OCI-LY1 (cell line): ENCODE data around the gene SCD.

Source experiments
- H2AFZ ChIP-seq: fragments of 200-600 bp; sonication (generic), shearing (Covaris generic); 2 replicates; pipeline ENCODE4 v1.6.0; 2014; ENCODE audit warnings: antibody characterized with exemption, mild to moderate bottlenecking, low read length
- H3F3A ChIP-seq: fragments of 200-600 bp; sonication (generic), shearing (Covaris generic); 2 replicates; pipeline ENCODE4 v1.6.0; 2014; ENCODE audit warnings: mild to moderate bottlenecking, antibody characterized with exemption, low read length, moderate library complexity; ENCODE audit not compliant: insufficient read depth
- H3K27ac ChIP-seq: fragments of 200-600 bp; sonication (generic); 2 replicates; pipeline ENCODE4 v1.5.1; 2014; ENCODE audit warnings: low read length, mixed run types, mild to moderate bottlenecking, low read depth; ENCODE audit not compliant: poor library complexity, severe bottlenecking
- H3K27me3 ChIP-seq: fragments of 200-600 bp; sonication (generic); 2 replicates; pipeline ENCODE4 v1.6.0; 2014; ENCODE audit warnings: antibody characterized with exemption, mild to moderate bottlenecking, low read length, moderate library complexity; ENCODE audit not compliant: insufficient read depth
- H3K36me3 ChIP-seq: fragments of 200-600 bp; sonication (generic); 2 replicates; pipeline ENCODE4 v1.6.1; 2014; ENCODE audit warnings: mild to moderate bottlenecking, antibody characterized with exemption, low read length, moderate library complexity, mixed read lengths; ENCODE audit not compliant: insufficient read depth
- H3K4me1 ChIP-seq: fragments of 200-600 bp; sonication (generic); 2 replicates; pipeline ENCODE4 v1.5.1; 2014; ENCODE audit warnings: mild to moderate bottlenecking, low read length, moderate library complexity; ENCODE audit not compliant: insufficient read depth, severe bottlenecking
- H3K4me2 ChIP-seq: fragments of 200-600 bp; sonication (generic), shearing (Covaris generic); 2 replicates; pipeline ENCODE4 v1.6.1; 2014; ENCODE audit warnings: low read length
- H3K4me3 ChIP-seq: fragments of 200-600 bp; sonication (generic); 2 replicates; pipeline ENCODE4 v1.5.1; 2014; ENCODE audit warnings: low read length, low read depth, mild to moderate bottlenecking, mixed read lengths; ENCODE audit not compliant: poor library complexity, severe bottlenecking
- H3K79me2 ChIP-seq: fragments of 200-600 bp; shearing (Covaris generic); 2 replicates; pipeline ENCODE4 v1.6.1; 2016; ENCODE audit warnings: mixed run types, low read length, mixed read lengths; ENCODE audit not compliant: insufficient read depth
- H3K9ac ChIP-seq: fragments of 200-600 bp; sonication (generic), shearing (Covaris generic); 2 replicates; pipeline ENCODE4 v1.6.1; 2014; ENCODE audit warnings: mild to moderate bottlenecking, low read length, mixed read lengths
- H3K9me2 ChIP-seq: fragments of 200-600 bp; sonication (generic), shearing (Covaris generic); 2 replicates; pipeline ENCODE4 v1.6.1; 2014; ENCODE audit warnings: low read depth, mild to moderate bottlenecking, low read length, mixed read lengths
- H3K9me3 ChIP-seq: fragments of 200-600 bp; shearing (Covaris generic); 2 replicates; pipeline ENCODE4 v1.6.1; 2014; ENCODE audit warnings: low read length, mixed read lengths
- H4K20me1 ChIP-seq: fragments of 200-600 bp; sonication (generic), shearing (Covaris generic); 2 replicates; pipeline ENCODE4 v1.6.0; 2016; ENCODE audit warnings: mild to moderate bottlenecking, low read length; ENCODE audit not compliant: insufficient read depth
- EZH2 ChIP-seq: fragments of 200-600 bp; sonication (generic), shearing (Covaris generic); IDR thresholded peaks from 2 replicates; pipeline ENCODE4 v1.8.0; 2017; ENCODE audit warnings: borderline replicate concordance, mixed run types, mild to moderate bottlenecking, antibody characterized with exemption, low read length, moderate library complexity, mixed read lengths
- TF ChIP-seq, protein P1 (sequence below): fragments of 200-600 bp; sonication (generic), shearing (Covaris generic); IDR thresholded peaks from 2 replicates; pipeline ENCODE4 v1.5.1; 2017; ENCODE audit warnings: mild to moderate bottlenecking, antibody characterized with exemption, low read length, moderate library complexity, mixed read lengths

Gene SCD

GRCh38 chr10:100355086-100355485, 8.1 kb downstream of the SCD start:
- no peak for TF ChIP-seq EZH2
- TF ChIP-seq, protein P1, sequence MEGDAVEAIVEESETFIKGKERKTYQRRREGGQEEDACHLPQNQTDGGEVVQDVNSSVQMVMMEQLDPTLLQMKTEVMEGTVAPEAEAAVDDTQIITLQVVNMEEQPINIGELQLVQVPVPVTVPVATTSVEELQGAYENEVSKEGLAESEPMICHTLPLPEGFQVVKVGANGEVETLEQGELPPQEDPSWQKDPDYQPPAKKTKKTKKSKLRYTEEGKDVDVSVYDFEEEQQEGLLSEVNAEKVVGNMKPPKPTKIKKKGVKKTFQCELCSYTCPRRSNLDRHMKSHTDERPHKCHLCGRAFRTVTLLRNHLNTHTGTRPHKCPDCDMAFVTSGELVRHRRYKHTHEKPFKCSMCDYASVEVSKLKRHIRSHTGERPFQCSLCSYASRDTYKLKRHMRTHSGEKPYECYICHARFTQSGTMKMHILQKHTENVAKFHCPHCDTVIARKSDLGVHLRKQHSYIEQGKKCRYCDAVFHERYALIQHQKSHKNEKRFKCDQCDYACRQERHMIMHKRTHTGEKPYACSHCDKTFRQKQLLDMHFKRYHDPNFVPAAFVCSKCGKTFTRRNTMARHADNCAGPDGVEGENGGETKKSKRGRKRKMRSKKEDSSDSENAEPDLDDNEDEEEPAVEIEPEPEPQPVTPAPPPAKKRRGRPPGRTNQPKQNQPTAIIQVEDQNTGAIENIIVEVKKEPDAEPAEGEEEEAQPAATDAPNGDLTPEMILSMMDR, result no peak

GRCh38 chr10:100356067-100357017, 9.3 kb downstream of the SCD start:
- H3K27ac ChIP-seq, result no peak overlapping the region
- H3K4me3 ChIP-seq, result no peak overlapping the region
- TF ChIP-seq EZH2, result no peak
- TF ChIP-seq, protein P1, result no peak
- no peaks in the 10 kb centered on the region for H3K9me3 ChIP-seq
- no peaks in the 10 kb centered on the region for H3K27me3 ChIP-seq
- no peaks in the 10 kb centered on the region for H3K9me2 ChIP-seq
- peaks cover 94% of the 10 kb centered on the region for H3K36me3 ChIP-seq
- H3K4me1 ChIP-seq, result no peaks in the 10 kb centered on the region
- H3K79me2 ChIP-seq, result no peaks in the 10 kb centered on the region
- no peak overlapping the region for H2AFZ ChIP-seq
- H3F3A ChIP-seq, result no peaks in the 10 kb centered on the region
- H3K4me2 ChIP-seq, result no peak overlapping the region
- H3K9ac ChIP-seq, result no peak overlapping the region
- no peaks in the 10 kb centered on the region for H4K20me1 ChIP-seq

More at GRCh38 chr10:100355086-100355485, 8.1 kb downstream of the SCD start:
- Histone ChIP-seq H3K27ac (no peak overlapping the region), H3K79me2 (no peaks in the 10 kb centered on the region), H3K4me2 (no peak overlapping the region), H3K36me3 (peaks cover 94% of the 10 kb centered on the region), H4K20me1 (no peaks in the 10 kb centered on the region), H3K9ac (no peak overlapping the region), H3F3A (no peaks in the 10 kb centered on the region), H3K4me3 (no peak overlapping the region), H3K27me3 (no peaks in the 10 kb centered on the region), H3K9me3 (no peaks in the 10 kb centered on the region), H2AFZ (no peak overlapping the region), H3K4me1 (peaks cover 12% of the 10 kb centered on the region), H3K9me2 (no peaks in the 10 kb centered on the region)

DNA sequence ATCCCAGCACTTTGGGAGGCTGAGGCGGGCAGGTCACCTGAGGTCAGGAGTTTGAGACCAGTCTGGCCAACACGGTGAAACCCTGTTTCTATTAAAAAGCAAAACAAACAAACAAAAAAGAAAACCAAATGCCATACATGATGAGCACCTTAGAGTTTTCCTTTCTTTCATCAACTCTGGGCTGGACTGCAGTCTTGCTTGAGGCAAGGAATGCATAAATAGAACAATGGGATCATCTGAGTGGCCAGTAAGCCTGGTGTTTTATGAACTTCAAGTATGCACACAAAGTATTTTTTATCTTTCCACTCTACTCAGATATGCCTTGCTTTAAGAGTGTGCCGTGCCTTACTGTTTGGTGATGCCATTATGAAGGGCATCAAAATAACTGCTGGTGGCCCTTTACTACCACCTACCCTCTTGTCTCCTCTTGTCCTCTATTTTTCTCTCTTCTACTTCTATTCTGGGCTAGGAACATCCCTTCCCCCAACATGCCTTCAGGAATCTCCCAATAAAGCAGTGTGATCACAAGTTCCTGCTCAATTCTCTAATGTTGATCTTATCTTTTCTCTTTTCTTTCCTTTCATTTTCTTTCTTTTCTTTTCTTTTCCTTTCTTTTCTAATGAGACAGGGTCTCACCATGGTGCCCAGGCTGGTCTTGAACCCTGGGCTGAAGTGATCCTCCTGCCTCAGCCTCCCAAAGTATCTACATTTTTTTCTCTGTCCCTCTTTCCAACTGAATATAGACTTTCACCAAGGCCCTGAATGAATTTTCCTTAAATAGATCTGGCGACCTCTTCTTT, 10.2 kb downstream of the SCD start:
- Histone ChIP-seq H3K4me1 (no peaks in the 10 kb centered on the region), H2AFZ (no peak overlapping the region), H3F3A (no peaks in the 10 kb centered on the region), H3K9ac (no peak overlapping the region), H3K4me2 (no peak overlapping the region), H3K36me3 (peaks cover 89% of the 10 kb centered on the region), H3K79me2 (no peaks in the 10 kb centered on the region), H3K4me3 (no peak overlapping the region), H3K27me3 (no peaks in the 10 kb centered on the region), H3K9me2 (no peaks in the 10 kb centered on the region), H3K9me3 (no peaks in the 10 kb centered on the region), H4K20me1 (no peaks in the 10 kb centered on the region), H3K27ac (no peak overlapping the region)
- TF ChIP-seq, protein P1, result no peak
